ENCODE measurements around the gene BMP7.

BMP7 gene

GRCh38 chr20:57140416-57140965 lies 126.0 kb downstream of the BMP7 start:
- no peak for DNase-seq (ENCODE audit: low read depth)
- no peak for TF ChIP-seq CTCF (IDR thresholded peaks at IDR 0.05; ENCODE audit: low read depth, low read length, missing control alignments)
- in situ Hi-C loops (cut with HindIII; ENCODE audit: low sequenced_read_pairs), result no loop called here
- no peak overlapping the region for H3K4me3 ChIP-seq (ENCODE audit: low read depth, low read length)

- DNase-seq (ENCODE audit: low read depth), result no peak
- H3K4me3 ChIP-seq (ENCODE audit: low read depth, low read length), result no peak overlapping the region
- in situ Hi-C loops (cut with HindIII; ENCODE audit: low sequenced_read_pairs), result no loop called here
- no peak for TF ChIP-seq CTCF (IDR thresholded peaks at IDR 0.05; ENCODE audit: low read depth, low read length, missing control alignments)
Observed at GRCh38 chr20:57139342-57140093, 126.9 kb downstream of the BMP7 start.

GRCh38 chr20:57138198-57138995 lies 128.0 kb downstream of the BMP7 start:
- TF ChIP-seq CTCF (IDR thresholded peaks at IDR 0.05; ENCODE audit: low read depth, low read length, missing control alignments), result no peak
- in situ Hi-C loops (cut with HindIII; ENCODE audit: low sequenced_read_pairs), result no loop called here
- H3K4me3 ChIP-seq (ENCODE audit: low read depth, low read length), result no peak overlapping the region
- DNase-seq (ENCODE audit: low read depth), result no peak

- no peak for DNase-seq (ENCODE audit: low read depth)
- H3K4me3 ChIP-seq (ENCODE audit: low read depth, low read length), result no peak overlapping the region
- in situ Hi-C loops (cut with HindIII; ENCODE audit: low sequenced_read_pairs), result no loop called here
- no peak for TF ChIP-seq CTCF (IDR thresholded peaks at IDR 0.05; ENCODE audit: low read depth, low read length, missing control alignments)
Observed at GRCh38 chr20:57137676-57138075, 128.8 kb downstream of the BMP7 start.

GRCh38 chr20:57136734-57137133 lies 129.7 kb downstream of the BMP7 start:
- TF ChIP-seq CTCF (IDR thresholded peaks at IDR 0.05; ENCODE audit: low read depth, low read length, missing control alignments), result no peak
- H3K4me3 ChIP-seq (ENCODE audit: low read depth, low read length), result no peak overlapping the region
- no peak for DNase-seq (ENCODE audit: low read depth)
- in situ Hi-C loops (cut with HindIII; ENCODE audit: low sequenced_read_pairs), result no loop called here

- no peak for TF ChIP-seq CTCF (IDR thresholded peaks at IDR 0.05; ENCODE audit: low read depth, low read length, missing control alignments)
- DNase-seq (ENCODE audit: low read depth), result no peak
- no peak overlapping the region for H3K4me3 ChIP-seq (ENCODE audit: low read depth, low read length)
- in situ Hi-C loops (cut with HindIII; ENCODE audit: low sequenced_read_pairs), result no loop called here
Observed at GRCh38 chr20:57135875-57136274, 130.6 kb downstream of the BMP7 start.
